Small intestine (tissue), 7 donors: ENCODE data around the gene MFSD11. TPM values are rescaled to one million over a fixed set of nuclear protein-coding genes. Genes with fewer than 3 reads are reported as not detected.
"Not testable (repeated sequence)": the region's sequence is repeated elsewhere in the genome, so short reads cannot be mapped to it uniquely, and the experiment has no call there.

ENCODE experiments used
- DNase-seq, 2 donors: peaks; one replicate each; pipeline versions ENCODE4 v3.0.0 to v3.0.0-alpha.2; 2013
- FAIRE-seq: peaks from 2 replicates; lab custom pipeline; 2012; peaks lifted over from hg19 to GRCh38; lab: Jason Lieb, UNC
- H3K27ac ChIP-seq, 3 donors: one replicate each; pipeline ENCODE4 v1.5.1; 2013; ENCODE audit warnings: low read length in 2 of 3, mild to moderate bottlenecking in 2 of 3, control low read depth in 1 of 3, inconsistent platforms in 1 of 3, low read depth in 1 of 3, moderate library complexity in 1 of 3
- H3K27me3 ChIP-seq, 3 donors: one replicate each; pipeline ENCODE4 v1.6.1; 2013; ENCODE audit warnings: low read length in 3 of 3, inconsistent platforms in 1 of 3; ENCODE audit not compliant: control insufficient read depth in 3 of 3, insufficient read depth in 3 of 3
- H3K36me3 ChIP-seq, 3 donors: one replicate each; pipeline ENCODE4 v1.6.1; 2013; ENCODE audit warnings: low read length in 3 of 3, inconsistent platforms in 1 of 3, low read depth in 1 of 3, mild to moderate bottlenecking in 1 of 3, moderate library complexity in 1 of 3; ENCODE audit not compliant: control insufficient read depth in 3 of 3, insufficient read depth in 2 of 3
- H3K4me1 ChIP-seq, 3 donors: one replicate each; pipeline ENCODE4 v1.6.1; 2013; ENCODE audit warnings: low read length in 2 of 3, inconsistent platforms in 1 of 3, low read depth in 1 of 3, mild to moderate bottlenecking in 1 of 3, moderate library complexity in 1 of 3; ENCODE audit not compliant: control insufficient read depth in 3 of 3, insufficient read depth in 2 of 3
- H3K4me3 ChIP-seq, 3 donors: one replicate each; pipeline ENCODE4 v1.5.1; 2013; ENCODE audit warnings: low read length in 3 of 3, control low read depth in 1 of 3, inconsistent platforms in 1 of 3, low read depth in 1 of 3, mild to moderate bottlenecking in 1 of 3, moderate library complexity in 1 of 3
- H3K9me3 ChIP-seq, 2 donors: one replicate each; pipeline ENCODE4 v1.6.1; 2013; ENCODE audit warnings: low read depth in 1 of 2, low read length in 1 of 2; ENCODE audit not compliant: control insufficient read depth in 2 of 2, insufficient read depth in 1 of 2
- WGBS, 3 donors: extraction: QIAGEN DNeasy Blood & Tissue Kit; methylation state at CpG; one replicate each; pipeline ENCODE4 v1.1.7; 2013; 5-methylcytosine and 5-hydroxymethylcytosine counted together
- polyA plus RNA-seq, 4 donors: library from polyadenylated mRNA; stranded (reverse) in 3 of 4; unstranded in 1 of 4; fragments of 200-250 nt in 3 of 4; fragments of 120-200 nt in 1 of 4; gene quantifications; one replicate each; pipeline versions ENCODE4 v1.2.1 to v1.2.3, GENCODE V29; 2013
- donor health status: healthy with polysubstance abuse.
- donor health status: control.
- donor health status: control.
- donor health status: Bipolar disorder and iron deficiency.
- donor health status: healthy.

Gene MFSD11
- polyA plus RNA-seq, 4 donors, result 8.3 to 28.4 (median 15.2) TPM

DNA sequence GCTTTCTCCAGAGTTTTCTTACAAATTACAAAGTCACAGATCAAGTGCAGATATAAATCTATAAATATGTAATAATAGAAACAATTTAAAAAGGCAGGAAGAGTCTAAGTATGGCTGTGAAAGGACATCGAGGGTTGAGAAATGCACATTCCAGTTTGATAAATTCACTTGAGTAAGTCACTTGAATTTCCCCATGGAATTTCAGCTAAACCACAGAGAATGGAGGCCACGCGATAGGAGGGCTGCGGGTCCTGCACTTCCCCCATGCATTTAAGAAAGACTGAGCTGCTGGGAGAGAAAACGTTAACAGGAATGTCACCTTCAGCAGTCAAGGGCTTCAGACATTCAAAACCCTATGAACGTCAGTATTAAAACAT is 21.1 kb upstream of the MFSD11 start:
- no peak for DNase-seq
- 75 to 86% (median 82%) methylated on average over 6 of the region's 6 CpGs for WGBS, 3 donors
- Histone ChIP-seq H3K4me1 (peaks cover 0 to 12% (median 0%) of the 10 kb centered on the region in 3 donors), H3K27ac (peak overlapping the region; percentile 65 to 93 (median 69)), H3K36me3 (peaks cover 27 to 80% (median 36%) of the 10 kb centered on the region in 3 donors), H3K27me3 (no peaks in the 10 kb centered on the region), H3K4me3 (no peak overlapping the region), H3K9me3 (no peaks in the 10 kb centered on the region)
- FAIRE-seq, result no peak

- DNase-seq (no peak), FAIRE-seq (no peak)
- H3K4me1 ChIP-seq, result peaks cover 0 to 12% (median 0%) of the 10 kb centered on the region in 3 donors
- H3K4me3 ChIP-seq, result no peak overlapping the region
- H3K36me3 ChIP-seq, result peaks cover 25 to 88% (median 40%) of the 10 kb centered on the region in 3 donors
- WGBS, 3 donors, result 92 to 94% (median 93%) methylated on average over 16 of the region's 16 CpGs
- H3K27ac ChIP-seq, result no peak overlapping the region
- H3K9me3 ChIP-seq, result no peaks in the 10 kb centered on the region
- no peaks in the 10 kb centered on the region for H3K27me3 ChIP-seq
These were observed 19.4 kb upstream of the MFSD11 start for GRCh38 chr17:76718516-76718915.

- no peak for DNase-seq
These were observed 17.7 kb upstream of the MFSD11 start for GRCh38 chr17:76720211-76720610.

DNA sequence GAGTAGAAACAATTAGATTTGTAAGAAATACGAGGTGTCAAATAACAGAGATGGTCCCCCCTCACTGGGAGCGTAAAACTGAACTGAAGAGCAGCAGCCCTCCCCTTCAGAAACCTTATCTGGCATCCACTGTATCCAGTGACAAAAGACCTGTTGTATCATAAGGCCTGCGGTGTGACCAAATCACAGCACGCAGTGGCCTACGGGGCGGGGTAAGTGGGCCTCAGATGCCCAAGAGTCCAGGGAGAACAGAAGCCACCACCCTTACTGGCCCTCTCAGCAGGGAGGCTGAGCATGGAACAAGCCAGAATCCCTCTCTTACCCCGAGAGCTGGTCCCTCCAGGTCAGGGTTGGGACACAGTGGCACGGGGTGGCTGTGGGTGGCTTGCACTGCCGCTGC is 17.0 kb upstream of the MFSD11 start:
- FAIRE-seq (no peak), DNase-seq (no peak)
- Histone ChIP-seq H3K36me3 (peaks cover 26 to 89% (median 38%) of the 10 kb centered on the region in 3 donors), H3K4me1 (peaks cover 0 to 17% (median 3%) of the 10 kb centered on the region in 3 donors), H3K9me3 (no peaks in the 10 kb centered on the region), H3K27me3 (no peaks in the 10 kb centered on the region), H3K4me3 (no peak overlapping the region), H3K27ac (no peak overlapping the region)
- WGBS, 3 donors, result 85 to 93% (median 90%) methylated on average over 9 of the region's 9 CpGs

More at GRCh38 chr17:76720211-76720610, 17.7 kb upstream of the MFSD11 start:
- no peaks in the 10 kb centered on the region for H3K9me3 ChIP-seq
- 90 to 93% (median 92%) methylated on average over 9 of the region's 9 CpGs for WGBS, 3 donors
- H3K4me3 ChIP-seq, result no peak overlapping the region
- H3K27me3 ChIP-seq, result no peaks in the 10 kb centered on the region
- peaks cover 26 to 93% (median 38%) of the 10 kb centered on the region in 3 donors for H3K36me3 ChIP-seq
- peaks cover 0 to 19% (median 3%) of the 10 kb centered on the region in 3 donors for H3K4me1 ChIP-seq
- H3K27ac ChIP-seq, result no peak overlapping the region
- FAIRE-seq, result no peak

DNA sequence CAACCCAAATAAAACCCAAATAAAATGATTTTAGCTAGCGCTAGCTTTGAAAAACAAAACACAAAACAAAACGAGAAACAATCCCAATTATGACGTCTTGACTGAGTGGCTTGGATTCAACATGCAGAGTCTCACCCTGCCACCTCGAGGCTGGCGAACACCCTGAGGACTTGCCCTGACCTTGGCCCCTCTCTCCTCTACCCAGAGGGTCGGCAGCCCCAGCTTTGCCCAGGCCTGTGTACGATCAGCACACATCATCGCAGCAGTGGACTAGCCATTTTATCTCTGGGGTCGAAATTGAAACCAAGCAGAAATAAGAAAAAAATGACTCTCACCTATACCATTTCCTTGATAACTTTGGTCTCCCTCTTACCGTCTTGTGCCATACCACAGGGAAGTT is 16.5 kb upstream of the MFSD11 start:
- H3K36me3 ChIP-seq, result peaks cover 26 to 83% (median 37%) of the 10 kb centered on the region in 3 donors
- WGBS, 3 donors, result 87 to 90% (median 89%) methylated on average over 10 of the region's 10 CpGs
- no peaks in the 10 kb centered on the region for H3K9me3 ChIP-seq
- H3K27ac ChIP-seq, result no peak overlapping the region
- no peak for FAIRE-seq
- DNase-seq, result no peak
- H3K4me1 ChIP-seq, result peaks cover 0 to 12% (median 3%) of the 10 kb centered on the region in 3 donors
- H3K4me3 ChIP-seq, result no peak overlapping the region
- no peaks in the 10 kb centered on the region for H3K27me3 ChIP-seq

DNA sequence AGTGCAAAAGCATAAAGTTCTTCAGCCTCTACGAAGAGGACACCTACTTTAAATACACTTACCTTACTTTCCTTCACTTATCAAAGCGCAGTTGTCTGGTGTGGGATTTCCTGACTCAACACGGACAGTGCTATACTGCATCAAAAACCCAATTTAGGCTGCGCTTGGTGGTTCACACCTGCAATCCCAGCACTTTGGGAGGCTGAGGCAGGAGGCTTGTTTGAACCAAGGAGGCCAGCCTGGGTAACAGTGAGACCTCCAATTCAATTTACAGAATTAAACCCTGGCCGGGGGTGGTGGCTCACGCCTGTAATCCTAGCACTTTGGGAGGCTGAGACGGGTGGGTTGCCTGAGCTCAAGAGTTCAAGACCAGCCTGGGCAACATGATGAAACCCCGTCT is 15.6 kb upstream of the MFSD11 start:
- Histone ChIP-seq H3K27me3 (no peaks in the 10 kb centered on the region), H3K27ac (no peak overlapping the region), H3K4me1 (peaks cover 0 to 10% (median 3%) of the 10 kb centered on the region in 3 donors), H3K4me3 (no peak overlapping the region), H3K9me3 (no peaks in the 10 kb centered on the region), H3K36me3 (peaks cover 22 to 76% (median 31%) of the 10 kb centered on the region in 3 donors)
- 91 to 94% (median 93%) methylated on average over 8 of the region's 8 CpGs for WGBS, 3 donors
- no peak for DNase-seq
- FAIRE-seq, result no peak

DNA sequence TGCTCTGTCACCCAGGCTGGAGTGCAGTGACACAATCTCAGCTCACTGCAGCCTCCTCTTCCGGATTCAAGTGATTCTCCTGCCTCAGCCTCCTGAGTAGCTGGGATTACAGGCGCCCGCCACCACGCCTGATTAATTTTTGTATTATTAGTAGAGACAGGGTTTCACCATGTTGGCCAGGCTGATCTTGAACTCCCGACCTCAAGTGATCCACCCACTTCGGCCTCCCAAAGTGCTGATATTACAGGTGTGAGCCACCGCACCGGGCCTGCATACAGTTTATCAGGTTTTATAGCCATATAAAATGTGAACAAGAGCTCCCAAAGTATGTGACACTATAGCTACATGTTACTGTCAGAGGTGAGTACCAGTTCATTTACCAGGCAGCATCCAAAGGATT is 14.9 kb upstream of the MFSD11 start:
- peaks cover 0 to 15% (median 3%) of the 10 kb centered on the region in 3 donors for H3K4me1 ChIP-seq
- H3K27me3 ChIP-seq, H3K9me3 ChIP-seq, H3K4me3 ChIP-seq, DNase-seq, FAIRE-seq, H3K27ac ChIP-seq: not testable (repeated sequence)
- WGBS, 3 donors, result 89 to 96% (median 92%) methylated on average over 8 of the region's 8 CpGs
- peaks cover 21 to 69% (median 28%) of the 10 kb centered on the region in 3 donors for H3K36me3 ChIP-seq

DNA sequence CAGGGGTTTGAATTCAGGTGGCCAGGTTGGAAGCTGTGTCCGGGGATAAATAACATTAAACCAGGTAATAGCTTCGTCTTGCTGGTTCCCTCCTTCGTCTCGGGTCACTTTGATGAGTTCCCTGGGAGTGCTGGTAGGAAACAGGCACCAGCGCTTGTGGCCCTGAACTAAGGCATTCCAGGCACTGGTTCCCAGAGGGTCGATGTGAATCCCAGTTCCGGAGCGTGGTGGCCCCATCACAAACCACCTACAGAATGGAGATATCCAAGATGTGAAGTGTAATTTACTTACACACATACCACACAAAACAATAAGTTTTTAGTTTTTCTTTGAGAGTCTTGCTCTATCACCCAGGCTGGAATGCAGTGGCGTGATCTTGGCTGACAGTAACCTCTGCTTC is 14.1 kb upstream of the MFSD11 start:
- Histone ChIP-seq H3K4me1 (peaks cover 0 to 15% (median 3%) of the 10 kb centered on the region in 3 donors), H3K4me3 (no peak overlapping the region), H3K9me3 (no peaks in the 10 kb centered on the region), H3K27me3 (no peaks in the 10 kb centered on the region), H3K36me3 (peaks cover 18 to 61% (median 24%) of the 10 kb centered on the region in 3 donors), H3K27ac (no peak overlapping the region)
- DNase-seq, result no peak
- WGBS, 3 donors, result 95 to 96% (median 96%) methylated on average over 9 of the region's 9 CpGs
- no peak for FAIRE-seq
